ENCODE measurements around the gene FAM131C. TPM values are rescaled to one million over a fixed set of nuclear protein-coding genes. Genes with fewer than 3 reads are reported as not detected.

The FAM131C gene, protein sequence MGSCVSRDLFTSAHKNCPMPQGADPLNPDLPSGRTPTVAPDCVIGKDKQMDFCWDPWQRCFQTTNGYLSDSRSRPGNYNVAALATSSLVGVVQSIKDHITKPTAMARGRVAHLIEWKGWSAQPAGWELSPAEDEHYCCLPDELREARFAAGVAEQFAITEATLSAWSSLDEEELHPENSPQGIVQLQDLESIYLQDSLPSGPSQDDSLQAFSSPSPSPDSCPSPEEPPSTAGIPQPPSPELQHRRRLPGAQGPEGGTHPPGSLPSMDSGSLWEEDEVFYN
- total RNA-seq (2014; rRNA removed; shearing (Covaris generic)) (0.74 and 1.3 TPM in 2 replicates), polyA plus RNA-seq (2016; fragmentation: Nextera tagmentation; extraction: Ambion mirVana) (0.71 and 0.87 TPM in 2 replicates)
- long read RNA-seq, partial matches to known transcripts = 1 of 1 reads
- long read RNA-seq, other reads (novel, unspliced or antisense) = 0 of 1 reads

DNA sequence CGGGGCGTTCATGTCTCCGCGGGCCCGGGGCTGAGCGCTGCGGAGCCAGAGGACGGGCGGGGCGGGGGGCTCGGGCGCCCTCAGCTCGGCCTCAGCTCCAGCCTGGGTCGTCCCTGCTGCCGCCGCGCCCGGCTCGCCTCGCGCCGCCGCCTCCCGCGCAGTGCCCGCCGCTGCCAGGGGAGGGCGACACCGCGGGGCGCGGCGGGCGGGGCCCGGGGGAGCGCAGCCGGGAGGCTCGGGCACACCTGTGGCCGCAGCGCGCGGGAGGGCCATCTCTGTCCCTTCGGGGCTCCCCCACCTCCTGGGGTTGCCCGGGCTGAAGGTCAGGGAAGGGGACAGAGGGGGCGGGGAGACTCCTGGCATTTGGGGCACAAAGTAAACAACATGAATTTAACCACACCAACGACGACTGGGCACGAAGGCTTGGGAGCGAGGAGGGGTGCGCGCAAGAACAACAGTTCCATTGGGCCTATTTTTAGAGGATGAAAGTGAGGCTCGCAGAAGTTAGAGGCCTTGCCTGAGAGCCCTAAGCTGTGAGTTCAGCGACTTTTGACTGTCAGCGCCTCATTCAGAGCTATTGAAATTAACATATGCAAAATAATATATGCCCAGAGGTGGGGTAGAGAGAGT lies at the start of gene FAM131C:
TSS of gene FAM131C (minus strand) at position 162 of the 630 bp plus-strand sequence. CDS start 209 bp downstream, outside the sequence.
- ATAC-seq (peak; percentile 71), DNase-seq (ENCODE audit: low spot score) (peak; percentile 65)
- Mint-ChIP-seq H3K27ac (no peak within 1 kb of the TSS), H3K9me3 (no peaks in the 10 kb centered on the region; the same call in 2 of the 3 replicates), H3K27me3 (ENCODE audit: insufficient read depth, low read depth, poor library complexity) (peaks cover 36% of the 10 kb centered on the region), H3K36me3 (ENCODE audit: low read depth) (no peaks in the 10 kb centered on the region), H3K4me3 (peak within 1 kb of the TSS; percentile 78), H3K4me1 (peaks cover 9% of the 10 kb centered on the region)
- Histone ChIP-seq H3K27ac (ENCODE audit: low read depth) (no peak within 1 kb of the TSS), H3K79me2 (replicated peaks; ENCODE audit: insufficient read depth) (no peaks in the 10 kb centered on the region), H4K20me1 (replicated peaks; ENCODE audit: insufficient read depth) (0 out of 2 replicates have a peak, but pooled peaks cover 3% of the 10 kb centered on the region), H3K27me3 (ENCODE audit: insufficient read depth) (peaks cover 45% of the 10 kb centered on the region), H3K4me2 (peak within 1 kb of the TSS; percentile 88), H3K9me2 (ENCODE audit: insufficient read depth) (no peaks in the 10 kb centered on the region), H3K36me3 (ENCODE audit: insufficient read depth) (no peaks in the 10 kb centered on the region), H2AFZ (peak within 1 kb of the TSS; percentile 95), H3F3A (replicated peaks; ENCODE audit: low read depth) (no peaks in the 10 kb centered on the region), H3K4me1 (ENCODE audit: insufficient read depth) (peaks cover 6% of the 10 kb centered on the region; the same call in 1 of the 2 replicates), H3K4me3 (peak within 1 kb of the TSS; percentile 59)
- TF ChIP-seq EZH2phosphoT487 (IDR thresholded peaks at IDR 0.05; ENCODE audit: unreplicated experiment) = no peak
- TF ChIP-seq, protein P1, sequence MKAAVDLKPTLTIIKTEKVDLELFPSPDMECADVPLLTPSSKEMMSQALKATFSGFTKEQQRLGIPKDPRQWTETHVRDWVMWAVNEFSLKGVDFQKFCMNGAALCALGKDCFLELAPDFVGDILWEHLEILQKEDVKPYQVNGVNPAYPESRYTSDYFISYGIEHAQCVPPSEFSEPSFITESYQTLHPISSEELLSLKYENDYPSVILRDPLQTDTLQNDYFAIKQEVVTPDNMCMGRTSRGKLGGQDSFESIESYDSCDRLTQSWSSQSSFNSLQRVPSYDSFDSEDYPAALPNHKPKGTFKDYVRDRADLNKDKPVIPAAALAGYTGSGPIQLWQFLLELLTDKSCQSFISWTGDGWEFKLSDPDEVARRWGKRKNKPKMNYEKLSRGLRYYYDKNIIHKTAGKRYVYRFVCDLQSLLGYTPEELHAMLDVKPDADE (IDR thresholded peaks at IDR 0.05) = no peak
- TF ChIP-seq, protein P2, sequence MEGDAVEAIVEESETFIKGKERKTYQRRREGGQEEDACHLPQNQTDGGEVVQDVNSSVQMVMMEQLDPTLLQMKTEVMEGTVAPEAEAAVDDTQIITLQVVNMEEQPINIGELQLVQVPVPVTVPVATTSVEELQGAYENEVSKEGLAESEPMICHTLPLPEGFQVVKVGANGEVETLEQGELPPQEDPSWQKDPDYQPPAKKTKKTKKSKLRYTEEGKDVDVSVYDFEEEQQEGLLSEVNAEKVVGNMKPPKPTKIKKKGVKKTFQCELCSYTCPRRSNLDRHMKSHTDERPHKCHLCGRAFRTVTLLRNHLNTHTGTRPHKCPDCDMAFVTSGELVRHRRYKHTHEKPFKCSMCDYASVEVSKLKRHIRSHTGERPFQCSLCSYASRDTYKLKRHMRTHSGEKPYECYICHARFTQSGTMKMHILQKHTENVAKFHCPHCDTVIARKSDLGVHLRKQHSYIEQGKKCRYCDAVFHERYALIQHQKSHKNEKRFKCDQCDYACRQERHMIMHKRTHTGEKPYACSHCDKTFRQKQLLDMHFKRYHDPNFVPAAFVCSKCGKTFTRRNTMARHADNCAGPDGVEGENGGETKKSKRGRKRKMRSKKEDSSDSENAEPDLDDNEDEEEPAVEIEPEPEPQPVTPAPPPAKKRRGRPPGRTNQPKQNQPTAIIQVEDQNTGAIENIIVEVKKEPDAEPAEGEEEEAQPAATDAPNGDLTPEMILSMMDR (conservative IDR thresholded peaks at IDR 0.05; ENCODE audit: low read depth in 2 of 2) = peak; percentile 30 to 55

DNA sequence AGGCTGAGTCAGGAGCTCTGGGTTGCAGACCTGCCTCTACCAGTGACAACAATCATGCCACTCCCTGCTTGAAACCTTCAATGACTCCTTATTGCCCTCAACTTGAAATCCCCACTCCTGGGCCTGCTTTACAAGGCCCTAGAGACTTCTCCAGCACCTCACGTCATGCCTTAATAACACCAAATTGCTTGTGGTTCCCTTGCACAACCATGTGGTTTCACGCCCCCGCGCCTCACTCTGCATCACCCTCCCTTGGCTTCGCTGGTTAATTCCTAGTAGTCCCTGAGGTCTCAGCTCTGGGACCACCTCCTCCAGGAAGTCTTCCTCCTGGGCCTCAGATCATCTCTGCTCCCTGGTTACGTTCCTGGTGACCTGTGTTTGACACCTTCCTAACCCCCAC lies 49.5 kb upstream of the FAM131C start:
- 0 out of 2 replicates have a peak, but pooled peaks cover 3% of the 10 kb centered on the region for H4K20me1 ChIP-seq (replicated peaks; ENCODE audit: insufficient read depth)

More for the DNA sequence above, 49.5 kb upstream of the FAM131C start:
- H3K27ac ChIP-seq (ENCODE audit: low read depth) = no peak overlapping the region
- H3K4me1 ChIP-seq (ENCODE audit: insufficient read depth) = peaks cover 24% of the 10 kb centered on the region; the same call in 1 of the 2 replicates
- Mint-ChIP-seq H3K4me3 (no peak overlapping the region; the same call in 2 of the 3 replicates), H3K27me3 (ENCODE audit: insufficient read depth, low read depth, poor library complexity) (peaks cover 7% of the 10 kb centered on the region), H3K4me1 (peaks cover 45% of the 10 kb centered on the region), H3K36me3 (ENCODE audit: low read depth) (peaks cover 39% of the 10 kb centered on the region), H3K27ac (peak overlapping the region; percentile 73), H3K9me3 (no peaks in the 10 kb centered on the region)
- no peaks in the 10 kb centered on the region for H3K27me3 ChIP-seq (ENCODE audit: insufficient read depth)
- no peak overlapping the region; the same call in 1 of the 2 replicates for H3K4me2 ChIP-seq
- H3K4me3 ChIP-seq = no peak overlapping the region
- TF ChIP-seq, protein P3, sequence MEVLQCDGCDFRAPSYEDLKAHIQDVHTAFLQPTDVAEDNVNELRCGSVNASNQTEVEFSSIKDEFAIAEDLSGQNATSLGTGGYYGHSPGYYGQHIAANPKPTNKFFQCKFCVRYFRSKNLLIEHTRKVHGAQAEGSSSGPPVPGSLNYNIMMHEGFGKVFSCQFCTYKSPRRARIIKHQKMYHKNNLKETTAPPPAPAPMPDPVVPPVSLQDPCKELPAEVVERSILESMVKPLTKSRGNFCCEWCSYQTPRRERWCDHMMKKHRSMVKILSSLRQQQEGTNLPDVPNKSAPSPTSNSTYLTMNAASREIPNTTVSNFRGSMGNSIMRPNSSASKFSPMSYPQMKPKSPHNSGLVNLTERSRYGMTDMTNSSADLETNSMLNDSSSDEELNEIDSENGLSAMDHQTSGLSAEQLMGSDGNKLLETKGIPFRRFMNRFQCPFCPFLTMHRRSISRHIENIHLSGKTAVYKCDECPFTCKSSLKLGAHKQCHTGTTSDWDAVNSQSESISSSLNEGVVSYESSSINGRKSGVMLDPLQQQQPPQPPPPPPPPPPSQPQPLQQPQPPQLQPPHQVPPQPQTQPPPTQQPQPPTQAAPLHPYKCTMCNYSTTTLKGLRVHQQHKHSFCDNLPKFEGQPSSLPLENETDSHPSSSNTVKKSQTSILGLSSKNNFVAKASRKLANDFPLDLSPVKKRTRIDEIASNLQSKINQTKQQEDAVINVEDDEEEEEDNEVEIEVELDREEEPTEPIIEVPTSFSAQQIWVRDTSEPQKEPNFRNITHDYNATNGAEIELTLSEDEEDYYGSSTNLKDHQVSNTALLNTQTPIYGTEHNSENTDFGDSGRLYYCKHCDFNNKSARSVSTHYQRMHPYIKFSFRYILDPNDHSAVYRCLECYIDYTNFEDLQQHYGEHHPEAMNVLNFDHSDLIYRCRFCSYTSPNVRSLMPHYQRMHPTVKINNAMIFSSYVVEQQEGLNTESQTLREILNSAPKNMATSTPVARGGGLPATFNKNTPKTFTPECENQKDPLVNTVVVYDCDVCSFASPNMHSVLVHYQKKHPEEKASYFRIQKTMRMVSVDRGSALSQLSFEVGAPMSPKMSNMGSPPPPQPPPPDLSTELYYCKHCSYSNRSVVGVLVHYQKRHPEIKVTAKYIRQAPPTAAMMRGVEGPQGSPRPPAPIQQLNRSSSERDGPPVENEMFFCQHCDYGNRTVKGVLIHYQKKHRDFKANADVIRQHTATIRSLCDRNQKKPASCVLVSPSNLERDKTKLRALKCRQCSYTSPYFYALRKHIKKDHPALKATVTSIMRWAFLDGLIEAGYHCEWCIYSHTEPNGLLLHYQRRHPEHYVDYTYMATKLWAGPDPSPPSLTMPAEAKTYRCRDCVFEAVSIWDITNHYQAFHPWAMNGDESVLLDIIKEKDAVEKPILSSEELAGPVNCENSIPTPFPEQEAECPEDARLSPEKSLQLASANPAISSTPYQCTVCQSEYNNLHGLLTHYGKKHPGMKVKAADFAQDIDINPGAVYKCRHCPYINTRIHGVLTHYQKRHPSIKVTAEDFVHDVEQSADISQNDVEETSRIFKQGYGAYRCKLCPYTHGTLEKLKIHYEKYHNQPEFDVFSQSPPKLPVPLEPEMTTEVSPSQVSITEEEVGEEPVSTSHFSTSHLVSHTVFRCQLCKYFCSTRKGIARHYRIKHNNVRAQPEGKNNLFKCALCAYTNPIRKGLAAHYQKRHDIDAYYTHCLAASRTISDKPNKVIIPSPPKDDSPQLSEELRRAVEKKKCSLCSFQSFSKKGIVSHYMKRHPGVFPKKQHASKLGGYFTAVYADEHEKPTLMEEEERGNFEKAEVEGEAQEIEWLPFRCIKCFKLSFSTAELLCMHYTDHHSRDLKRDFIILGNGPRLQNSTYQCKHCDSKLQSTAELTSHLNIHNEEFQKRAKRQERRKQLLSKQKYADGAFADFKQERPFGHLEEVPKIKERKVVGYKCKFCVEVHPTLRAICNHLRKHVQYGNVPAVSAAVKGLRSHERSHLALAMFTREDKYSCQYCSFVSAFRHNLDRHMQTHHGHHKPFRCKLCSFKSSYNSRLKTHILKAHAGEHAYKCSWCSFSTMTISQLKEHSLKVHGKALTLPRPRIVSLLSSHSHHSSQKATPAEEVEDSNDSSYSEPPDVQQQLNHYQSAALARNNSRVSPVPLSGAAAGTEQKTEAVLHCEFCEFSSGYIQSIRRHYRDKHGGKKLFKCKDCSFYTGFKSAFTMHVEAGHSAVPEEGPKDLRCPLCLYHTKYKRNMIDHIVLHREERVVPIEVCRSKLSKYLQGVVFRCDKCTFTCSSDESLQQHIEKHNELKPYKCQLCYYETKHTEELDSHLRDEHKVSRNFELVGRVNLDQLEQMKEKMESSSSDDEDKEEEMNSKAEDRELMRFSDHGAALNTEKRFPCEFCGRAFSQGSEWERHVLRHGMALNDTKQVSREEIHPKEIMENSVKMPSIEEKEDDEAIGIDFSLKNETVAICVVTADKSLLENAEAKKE (CRISPR knock-in tag; IDR thresholded peaks at IDR 0.05) = no peak
- TF ChIP-seq EZH2 (IDR thresholded peaks at IDR 0.05; ENCODE audit: low read depth, unreplicated experiment) (no peak), JUNB (IDR thresholded peaks at IDR 0.05; ENCODE audit: unreplicated experiment) (no peak)
- H3F3A ChIP-seq (replicated peaks; ENCODE audit: low read depth) = 0 out of 2 replicates have a peak, but pooled peaks cover 5% of the 10 kb centered on the region
- no peaks in the 10 kb centered on the region for H3K9me2 ChIP-seq (ENCODE audit: insufficient read depth)
- ATAC-seq = no peak
- no peak for DNase-seq (ENCODE audit: low spot score)
- H3K79me2 ChIP-seq (replicated peaks; ENCODE audit: insufficient read depth) = no peaks in the 10 kb centered on the region
- H2AFZ ChIP-seq = no peak overlapping the region
- H3K36me3 ChIP-seq (ENCODE audit: insufficient read depth) = peaks cover 7% of the 10 kb centered on the region; the same call in 1 of the 2 replicates

Measured in GM23338 (cell line).